ENCODE data around the gene PHF19. TPM values are rescaled to one million over a fixed set of nuclear protein-coding genes. Genes with fewer than 3 reads are reported as not detected.

PHF19 gene
- polyA plus RNA-seq, 1 donor (not counting 4 experiments of a cell fraction or from before 2014, with no cell fraction given), result 11.7 TPM

DNA sequence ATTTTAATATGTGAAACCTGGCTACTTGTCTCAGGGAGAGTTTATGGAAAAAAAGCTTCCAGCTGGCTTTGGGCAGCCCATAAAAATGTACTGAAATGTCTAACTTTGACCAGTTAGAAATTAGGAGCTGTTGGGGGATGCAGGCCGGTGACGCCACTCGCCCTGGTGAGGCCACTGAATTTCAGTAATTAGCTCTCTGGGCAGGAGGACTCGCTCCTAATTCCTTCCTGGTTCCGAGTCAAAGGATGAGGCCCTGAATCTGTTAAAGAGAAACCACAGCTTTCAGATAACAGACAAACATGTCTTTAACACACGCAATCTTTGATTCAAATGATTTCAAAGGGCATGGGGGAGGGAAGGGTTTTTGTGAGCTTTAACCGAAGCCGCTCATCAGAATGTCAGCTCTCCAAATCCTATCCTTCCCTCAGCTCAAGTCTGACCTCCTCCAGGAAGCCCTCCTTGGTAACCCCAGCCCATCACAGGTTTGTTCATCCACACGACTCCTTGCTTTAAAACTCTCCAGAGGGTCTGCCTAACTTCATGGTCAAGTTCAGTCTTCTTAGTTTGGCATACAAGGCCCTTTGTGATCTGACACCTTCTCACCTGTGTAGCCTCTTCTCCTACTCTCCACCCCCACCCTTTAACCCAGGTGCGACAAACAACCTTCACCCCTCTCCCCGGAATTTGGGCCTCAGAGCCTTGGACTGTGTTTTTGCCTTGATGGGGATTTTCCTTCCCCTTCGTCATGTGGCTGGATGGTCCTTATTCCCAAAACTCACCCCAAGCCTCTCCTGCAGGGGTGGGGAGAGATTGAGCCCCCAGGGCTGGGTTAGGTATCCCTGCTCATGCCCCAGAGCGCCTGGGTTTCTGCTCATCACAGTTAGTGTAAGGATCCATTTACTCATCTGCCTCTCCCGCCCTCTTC, 13.6 kb upstream of the PHF19 start:
- Histone ChIP-seq H2AFZ (ENCODE audit: control insufficient read depth, low read length) (no peak overlapping the region), H3K4me2 (ENCODE audit: control insufficient read depth, extremely low read depth, insufficient read depth, low read depth, low read length) (no peak overlapping the region), H3K27me3 (ENCODE audit: control insufficient read depth, extremely low read depth, insufficient read depth, low read length) (peaks cover 7% of the 10 kb centered on the region), H3K4me1 (ENCODE audit: control insufficient read depth, extremely low read depth, insufficient read depth, low read length) (peaks cover 15% of the 10 kb centered on the region), H3K36me3 (ENCODE audit: control insufficient read depth in 2 of 2, extremely low read depth in 1 of 2, insufficient read depth in 2 of 2, low read length in 2 of 2) (no peaks in the 10 kb centered on the region), H3K9me1 (ENCODE audit: control insufficient read depth, extremely low read depth, insufficient read depth, low read length) (no peaks in the 10 kb centered on the region), H3K9ac (ENCODE audit: control insufficient read depth, extremely low read depth, insufficient read depth, low read length) (no peak overlapping the region), H3K79me2 (ENCODE audit: control insufficient read depth, insufficient read depth, low read length) (no peaks in the 10 kb centered on the region), H3K27ac (ENCODE audit: control insufficient read depth, insufficient read depth, low read length) (no peak overlapping the region), H3K9me3 (ENCODE audit: control insufficient read depth, low read depth, low read length) (no peaks in the 10 kb centered on the region), H3K4me3 (ENCODE audit: control insufficient read depth in 2 of 3, extremely low read depth in 1 of 3, insufficient read depth in 2 of 3, low read depth in 1 of 3, low read length in 3 of 3) (no peak overlapping the region), H4K20me1 (ENCODE audit: control insufficient read depth, extremely low read depth, insufficient read depth, low read length) (no peaks in the 10 kb centered on the region)
- dilution Hi-C loops (cut with MboI; ENCODE audit: extremely low pct_ligation_motif_present, low sequenced_read_pairs), result no loop called here
- TF ChIP-seq CTCF (optimal IDR thresholded peaks at IDR 0.05 in 1 of 3, IDR thresholded peaks at IDR 0.05 in 1 of 3, conservative IDR thresholded peaks at IDR 0.05 in 1 of 3; ENCODE audit: extremely low read depth in 1 of 3, insufficient read depth in 2 of 3, low read length in 3 of 3) (no peak), EZH2 (IDR thresholded peaks at IDR 0.05; ENCODE audit: low read length) (no peak)
- FAIRE-seq, result no peak
- DNase-seq (ENCODE audit: low read depth, low spot score), result no peak

- Histone ChIP-seq H3K9ac (ENCODE audit: control insufficient read depth, extremely low read depth, insufficient read depth, low read length) (no peak overlapping the region), H2AFZ (ENCODE audit: control insufficient read depth, low read length) (no peak overlapping the region), H3K4me2 (ENCODE audit: control insufficient read depth, extremely low read depth, insufficient read depth, low read depth, low read length) (no peak overlapping the region), H3K4me1 (ENCODE audit: control insufficient read depth, extremely low read depth, insufficient read depth, low read length) (peaks cover 15% of the 10 kb centered on the region), H3K9me1 (ENCODE audit: control insufficient read depth, extremely low read depth, insufficient read depth, low read length) (no peaks in the 10 kb centered on the region), H3K4me3 (ENCODE audit: control insufficient read depth in 2 of 3, extremely low read depth in 1 of 3, insufficient read depth in 2 of 3, low read depth in 1 of 3, low read length in 3 of 3) (no peak overlapping the region), H3K9me3 (ENCODE audit: control insufficient read depth, low read depth, low read length) (no peaks in the 10 kb centered on the region), H4K20me1 (ENCODE audit: control insufficient read depth, extremely low read depth, insufficient read depth, low read length) (no peaks in the 10 kb centered on the region), H3K27ac (ENCODE audit: control insufficient read depth, insufficient read depth, low read length) (no peak overlapping the region), H3K36me3 (ENCODE audit: control insufficient read depth in 2 of 2, extremely low read depth in 1 of 2, insufficient read depth in 2 of 2, low read length in 2 of 2) (no peaks in the 10 kb centered on the region), H3K79me2 (ENCODE audit: control insufficient read depth, insufficient read depth, low read length) (no peaks in the 10 kb centered on the region), H3K27me3 (ENCODE audit: control insufficient read depth, extremely low read depth, insufficient read depth, low read length) (peaks cover 7% of the 10 kb centered on the region)
- DNase-seq (ENCODE audit: low read depth, low spot score) (no peak), FAIRE-seq (no peak)
- TF ChIP-seq CTCF (optimal IDR thresholded peaks at IDR 0.05 in 1 of 3, IDR thresholded peaks at IDR 0.05 in 1 of 3, conservative IDR thresholded peaks at IDR 0.05 in 1 of 3; ENCODE audit: extremely low read depth in 1 of 3, insufficient read depth in 2 of 3, low read length in 3 of 3) (no peak), EZH2 (IDR thresholded peaks at IDR 0.05; ENCODE audit: low read length) (no peak)
- dilution Hi-C loops (cut with MboI; ENCODE audit: extremely low pct_ligation_motif_present, low sequenced_read_pairs), result no loop called here
These were observed 12.8 kb upstream of the PHF19 start for GRCh38 chr9:120889606-120890271.
